Loucy (cell line): ENCODE measurements around the gene CRB2.

Experiments
- CTCF ChIP-seq: fragments of 200-600 bp; sonication (generic); conservative IDR thresholded peaks from 2 replicates; pipeline ENCODE4 v1.5.1; 2014; ENCODE audit warnings: mild to moderate bottlenecking, antibody characterized with exemption, low read length
- EZH2phosphoT487 ChIP-seq: fragments of 200-600 bp; IDR thresholded peaks from 2 replicates; pipeline ENCODE4 v1.6.1; 2018; ENCODE audit warnings: antibody characterized with exemption, mild to moderate bottlenecking, moderate library complexity, borderline replicate concordance

DNA sequence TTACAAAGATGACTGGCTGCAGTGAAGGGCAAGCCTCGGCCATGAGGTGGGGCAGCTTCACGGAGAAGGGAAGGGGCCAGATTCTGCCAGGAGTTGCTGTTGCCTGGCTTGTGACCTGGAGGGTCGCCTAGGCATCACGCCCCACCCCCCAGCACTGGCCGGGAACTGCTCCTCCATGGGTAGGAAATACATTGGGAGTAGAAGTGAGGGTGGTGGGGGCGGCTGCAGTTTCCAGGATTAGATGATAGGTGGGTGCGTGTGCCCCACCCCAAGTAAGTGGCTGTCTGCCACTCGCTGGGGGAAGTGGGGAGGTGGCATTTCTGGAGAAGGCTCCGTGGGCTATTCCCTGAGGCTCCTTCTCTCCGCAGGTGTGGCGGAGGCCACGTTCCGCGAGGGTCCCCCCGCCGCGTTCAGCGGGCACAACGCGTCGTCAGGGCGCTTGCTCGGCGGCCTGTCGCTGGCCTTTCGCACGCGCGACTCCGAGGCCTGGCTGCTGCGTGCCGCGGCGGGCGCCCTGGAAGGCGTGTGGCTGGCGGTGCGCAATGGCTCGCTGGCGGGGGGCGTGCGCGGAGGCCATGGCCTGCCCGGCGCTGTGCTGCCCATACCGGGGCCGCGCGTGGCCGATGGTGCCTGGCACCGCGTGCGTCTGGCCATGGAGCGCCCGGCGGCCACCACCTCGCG, 16.9 kb downstream of the CRB2 start:
- no peak for TF ChIP-seq CTCF
- no peak for TF ChIP-seq EZH2phosphoT487
